Measurements from ENCODE around the gene TSPAN14.

GRCh38 chr10:80488539-80489066 lies 34.5 kb downstream of the TSPAN14 start:
- TF ChIP-seq, protein P1, sequence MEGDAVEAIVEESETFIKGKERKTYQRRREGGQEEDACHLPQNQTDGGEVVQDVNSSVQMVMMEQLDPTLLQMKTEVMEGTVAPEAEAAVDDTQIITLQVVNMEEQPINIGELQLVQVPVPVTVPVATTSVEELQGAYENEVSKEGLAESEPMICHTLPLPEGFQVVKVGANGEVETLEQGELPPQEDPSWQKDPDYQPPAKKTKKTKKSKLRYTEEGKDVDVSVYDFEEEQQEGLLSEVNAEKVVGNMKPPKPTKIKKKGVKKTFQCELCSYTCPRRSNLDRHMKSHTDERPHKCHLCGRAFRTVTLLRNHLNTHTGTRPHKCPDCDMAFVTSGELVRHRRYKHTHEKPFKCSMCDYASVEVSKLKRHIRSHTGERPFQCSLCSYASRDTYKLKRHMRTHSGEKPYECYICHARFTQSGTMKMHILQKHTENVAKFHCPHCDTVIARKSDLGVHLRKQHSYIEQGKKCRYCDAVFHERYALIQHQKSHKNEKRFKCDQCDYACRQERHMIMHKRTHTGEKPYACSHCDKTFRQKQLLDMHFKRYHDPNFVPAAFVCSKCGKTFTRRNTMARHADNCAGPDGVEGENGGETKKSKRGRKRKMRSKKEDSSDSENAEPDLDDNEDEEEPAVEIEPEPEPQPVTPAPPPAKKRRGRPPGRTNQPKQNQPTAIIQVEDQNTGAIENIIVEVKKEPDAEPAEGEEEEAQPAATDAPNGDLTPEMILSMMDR (optimal IDR thresholded peaks at IDR 0.05 in 1 of 3, IDR thresholded peaks at IDR 0.05 in 1 of 3, conservative IDR thresholded peaks at IDR 0.05 in 1 of 3; ENCODE audit: extremely low read depth in 1 of 3, insufficient read depth in 2 of 3, low read length in 3 of 3) = no peak
- TF ChIP-seq EZH2 (IDR thresholded peaks at IDR 0.05; ENCODE audit: low read length) = no peak
